Measurements from ENCODE around the gene KRT40.

The KRT40 gene

DNA sequence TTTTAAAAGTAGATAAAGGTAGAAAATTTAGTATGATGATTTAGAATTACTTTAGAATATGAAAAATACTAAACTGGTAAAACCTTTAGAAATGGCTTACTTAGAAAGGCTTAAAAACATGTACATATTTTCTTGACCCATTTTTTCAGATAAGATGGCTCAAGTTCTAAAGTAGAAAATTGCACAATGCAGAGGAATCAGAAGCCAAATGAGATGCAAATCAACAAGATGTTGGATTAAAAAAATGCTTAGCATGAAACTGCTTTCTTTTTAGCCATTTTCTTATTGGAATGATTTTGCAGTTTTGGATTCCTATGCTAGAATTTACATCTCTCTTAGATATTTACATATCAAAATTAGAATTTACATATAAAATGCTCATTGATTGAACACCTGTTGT, 26.3 kb upstream of the KRT40 start:
- H3K9me2 ChIP-seq (replicated peaks; ENCODE audit: insufficient read depth, low read length): no peaks in the 10 kb centered on the region
- no peak overlapping the region for H3K27ac ChIP-seq (ENCODE audit: low read depth, low read length)
- H3K27me3 ChIP-seq (ENCODE audit: low read length): no peaks in the 10 kb centered on the region
- no peaks in the 10 kb centered on the region for H4K20me1 ChIP-seq (ENCODE audit: low read depth, low read length)
- H3K4me2 ChIP-seq (ENCODE audit: low read depth, low read length, poor library complexity, severe bottlenecking): no peak overlapping the region
- H3F3A ChIP-seq (ENCODE audit: insufficient read depth): no peaks in the 10 kb centered on the region
- no peaks in the 10 kb centered on the region for H3K9me3 ChIP-seq (ENCODE audit: insufficient read depth, low read length)
- no peak overlapping the region for H3K9ac ChIP-seq (ENCODE audit: low read length)
- H3K4me3 ChIP-seq (ENCODE audit: insufficient read depth, low read length, poor library complexity, severe bottlenecking): no peak overlapping the region
- TF ChIP-seq EZH2phosphoT487 (conservative IDR thresholded peaks at IDR 0.05; ENCODE audit: low read length): no peak
- TF ChIP-seq, protein P1, sequence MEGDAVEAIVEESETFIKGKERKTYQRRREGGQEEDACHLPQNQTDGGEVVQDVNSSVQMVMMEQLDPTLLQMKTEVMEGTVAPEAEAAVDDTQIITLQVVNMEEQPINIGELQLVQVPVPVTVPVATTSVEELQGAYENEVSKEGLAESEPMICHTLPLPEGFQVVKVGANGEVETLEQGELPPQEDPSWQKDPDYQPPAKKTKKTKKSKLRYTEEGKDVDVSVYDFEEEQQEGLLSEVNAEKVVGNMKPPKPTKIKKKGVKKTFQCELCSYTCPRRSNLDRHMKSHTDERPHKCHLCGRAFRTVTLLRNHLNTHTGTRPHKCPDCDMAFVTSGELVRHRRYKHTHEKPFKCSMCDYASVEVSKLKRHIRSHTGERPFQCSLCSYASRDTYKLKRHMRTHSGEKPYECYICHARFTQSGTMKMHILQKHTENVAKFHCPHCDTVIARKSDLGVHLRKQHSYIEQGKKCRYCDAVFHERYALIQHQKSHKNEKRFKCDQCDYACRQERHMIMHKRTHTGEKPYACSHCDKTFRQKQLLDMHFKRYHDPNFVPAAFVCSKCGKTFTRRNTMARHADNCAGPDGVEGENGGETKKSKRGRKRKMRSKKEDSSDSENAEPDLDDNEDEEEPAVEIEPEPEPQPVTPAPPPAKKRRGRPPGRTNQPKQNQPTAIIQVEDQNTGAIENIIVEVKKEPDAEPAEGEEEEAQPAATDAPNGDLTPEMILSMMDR (IDR thresholded peaks at IDR 0.05; ENCODE audit: insufficient read depth, low read length, poor library complexity, severe bottlenecking): no peak
- no peak overlapping the region for H2AFZ ChIP-seq (ENCODE audit: low read depth, low read length, severe bottlenecking)
- H3K36me3 ChIP-seq (ENCODE audit: low read length): no peaks in the 10 kb centered on the region
- H3K79me2 ChIP-seq (ENCODE audit: insufficient read depth, low read length): no peaks in the 10 kb centered on the region

DNA sequence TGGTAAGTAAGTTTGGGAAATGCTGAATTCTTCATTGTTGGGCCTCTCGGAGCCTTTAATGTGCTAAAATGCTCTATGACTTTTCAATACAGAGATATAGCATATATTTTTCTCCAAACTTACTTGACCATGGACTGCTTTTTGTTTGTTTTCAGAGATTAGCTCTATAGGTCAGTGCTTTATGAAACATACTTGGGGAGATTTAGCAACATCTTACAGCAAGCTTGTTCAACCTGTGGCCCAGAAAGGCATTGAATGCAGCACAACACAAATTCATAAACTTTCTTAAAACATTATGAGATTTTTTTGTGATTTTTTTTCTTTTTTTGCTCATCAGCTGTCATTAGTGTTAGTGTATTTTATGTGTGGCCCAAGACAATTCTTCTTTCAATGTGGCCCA, 25.8 kb upstream of the KRT40 start:
- Histone ChIP-seq H2AFZ (ENCODE audit: low read depth, low read length, severe bottlenecking) (no peak overlapping the region), H3K4me3 (ENCODE audit: insufficient read depth, low read length, poor library complexity, severe bottlenecking) (no peak overlapping the region), H3K27me3 (ENCODE audit: low read length) (no peaks in the 10 kb centered on the region), H3K27ac (ENCODE audit: low read depth, low read length) (no peak overlapping the region), H4K20me1 (ENCODE audit: low read depth, low read length) (no peaks in the 10 kb centered on the region), H3F3A (ENCODE audit: insufficient read depth) (no peaks in the 10 kb centered on the region), H3K36me3 (ENCODE audit: low read length) (no peaks in the 10 kb centered on the region), H3K9me3 (ENCODE audit: insufficient read depth, low read length) (no peaks in the 10 kb centered on the region), H3K9me2 (replicated peaks; ENCODE audit: insufficient read depth, low read length) (no peaks in the 10 kb centered on the region), H3K79me2 (ENCODE audit: insufficient read depth, low read length) (no peaks in the 10 kb centered on the region), H3K4me2 (ENCODE audit: low read depth, low read length, poor library complexity, severe bottlenecking) (no peak overlapping the region), H3K9ac (ENCODE audit: low read length) (no peak overlapping the region)
- TF ChIP-seq, protein P1 (IDR thresholded peaks at IDR 0.05; ENCODE audit: insufficient read depth, low read length, poor library complexity, severe bottlenecking): no peak
- TF ChIP-seq EZH2phosphoT487 (conservative IDR thresholded peaks at IDR 0.05; ENCODE audit: low read length): no peak

DNA sequence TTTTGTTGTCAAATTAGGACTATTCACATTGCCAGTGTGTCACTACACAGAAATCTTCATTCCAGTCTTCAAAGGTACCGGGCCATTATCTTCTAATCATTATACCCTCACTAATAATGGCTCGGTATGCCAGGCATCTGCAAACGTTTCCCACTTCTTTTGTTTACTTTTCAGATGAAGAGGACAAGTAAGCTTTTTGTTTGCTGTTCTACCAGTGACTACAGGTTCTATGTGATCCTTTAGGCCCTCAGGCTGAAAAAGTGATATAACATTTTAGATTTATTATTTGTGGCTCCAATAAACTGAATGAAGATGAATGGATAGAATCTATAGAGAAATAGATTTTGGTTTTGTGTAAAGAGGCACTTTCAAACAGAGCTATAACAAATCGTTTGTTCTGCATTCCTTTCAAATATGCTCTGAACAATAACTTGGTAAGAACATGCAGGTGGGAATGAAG, 25.2 kb upstream of the KRT40 start:
- H3K9me3 ChIP-seq (ENCODE audit: insufficient read depth, low read length): no peaks in the 10 kb centered on the region
- no peak overlapping the region for H3K4me3 ChIP-seq (ENCODE audit: insufficient read depth, low read length, poor library complexity, severe bottlenecking)
- H3K36me3 ChIP-seq (ENCODE audit: low read length): no peaks in the 10 kb centered on the region
- no peaks in the 10 kb centered on the region for H4K20me1 ChIP-seq (ENCODE audit: low read depth, low read length)
- no peaks in the 10 kb centered on the region for H3K27me3 ChIP-seq (ENCODE audit: low read length)
- no peak overlapping the region for H3K27ac ChIP-seq (ENCODE audit: low read depth, low read length)
- no peaks in the 10 kb centered on the region for H3K9me2 ChIP-seq (replicated peaks; ENCODE audit: insufficient read depth, low read length)
- H3K79me2 ChIP-seq (ENCODE audit: insufficient read depth, low read length): no peaks in the 10 kb centered on the region
- no peak for TF ChIP-seq EZH2phosphoT487 (conservative IDR thresholded peaks at IDR 0.05; ENCODE audit: low read length)
- TF ChIP-seq, protein P1 (IDR thresholded peaks at IDR 0.05; ENCODE audit: insufficient read depth, low read length, poor library complexity, severe bottlenecking): no peak
- H3F3A ChIP-seq (ENCODE audit: insufficient read depth): no peaks in the 10 kb centered on the region
- H3K4me2 ChIP-seq (ENCODE audit: low read depth, low read length, poor library complexity, severe bottlenecking): no peak overlapping the region
- no peak overlapping the region for H3K9ac ChIP-seq (ENCODE audit: low read length)
- no peak overlapping the region for H2AFZ ChIP-seq (ENCODE audit: low read depth, low read length, severe bottlenecking)
